Measurements from ENCODE around the gene LONRF2.

Gene LONRF2

GRCh38 chr2:100230754-100231153, 91.5 kb downstream of the LONRF2 start:
- peak; percentile 61 for DNase-seq

GRCh38 chr2:100228967-100229366, 93.3 kb downstream of the LONRF2 start:
- DNase-seq, result no peak

GRCh38 chr2:100228415-100228814, 93.9 kb downstream of the LONRF2 start:
- DNase-seq, result no peak

GRCh38 chr2:100224988-100225710, 97.2 kb downstream of the LONRF2 start:
- DNase-seq, result peak; percentile 59

- DNase-seq, result no peak
Measured at GRCh38 chr2:100223502-100223901, 98.8 kb downstream of the LONRF2 start.
